SJCRH30 (cell line): ENCODE measurements around the gene SOCS1. TPM values are rescaled to one million over a fixed set of nuclear protein-coding genes. Genes with fewer than 3 reads are reported as not detected.

Source experiments
- DNase-seq, 2 experiments: peaks; one replicate each; pipeline ENCODE4 v3.0.0-alpha.2; 2015 to 2020
- H3K27ac ChIP-seq: fragments of 250-450 bp; sonication (Bioruptor Pico); 2 replicates; pipeline ENCODE4 v1.5.1; 2020; ENCODE audit warnings: mild to moderate bottlenecking, moderate library complexity
- H3K27me3 ChIP-seq: fragments of 250-450 bp; sonication (Bioruptor Pico); 2 replicates; pipeline ENCODE4 v1.5.1; 2020; ENCODE audit warnings: mild to moderate bottlenecking, moderate library complexity
- H3K36me3 ChIP-seq: fragments of 250-450 bp; sonication (Bioruptor Pico); 2 replicates; pipeline ENCODE4 v1.5.1; 2020; ENCODE audit warnings: mild to moderate bottlenecking, moderate library complexity
- H3K4me1 ChIP-seq: fragments of 250-450 bp; sonication (Bioruptor Pico); 2 replicates; pipeline ENCODE4 v1.5.1; 2020; ENCODE audit warnings: mild to moderate bottlenecking, moderate library complexity
- H3K4me3 ChIP-seq: fragments of 250-450 bp; sonication (Bioruptor Pico); 2 replicates; pipeline ENCODE4 v1.5.1; 2020; ENCODE audit warnings: mild to moderate bottlenecking, moderate library complexity
- H3K9me3 ChIP-seq: fragments of 250-450 bp; sonication (Bioruptor Pico); replicated peaks from 2 replicates; pipeline ENCODE4 v1.5.1; 2020; ENCODE audit warnings: mild to moderate bottlenecking, moderate library complexity
- total RNA-seq: library from RNA; depleted of rRNA; stranded (reverse); fragments of >200 nt; shearing (Covaris generic); gene quantifications from 2 replicates; pipeline ENCODE4 v1.2.3, GENCODE V29; 2014

Gene SOCS1
- total RNA-seq, 1 experiment from 2014 or later, result 1.8 TPM

GRCh38 chr16:11249233-11250061, 6.6 kb downstream of the SOCS1 start:
- Histone ChIP-seq H3K4me3 (no peak overlapping the region), H3K36me3 (no peaks in the 10 kb centered on the region), H3K27ac (no peak overlapping the region), H3K27me3 (no peaks in the 10 kb centered on the region), H3K4me1 (no peaks in the 10 kb centered on the region), H3K9me3 (no peaks in the 10 kb centered on the region)
- DNase-seq, result no peak

- DNase-seq, result no peak
- H3K9me3 ChIP-seq, result no peaks in the 10 kb centered on the region
- no peaks in the 10 kb centered on the region for H3K36me3 ChIP-seq
- no peak overlapping the region for H3K4me3 ChIP-seq
- no peaks in the 10 kb centered on the region for H3K27me3 ChIP-seq
- no peak overlapping the region for H3K27ac ChIP-seq
- H3K4me1 ChIP-seq, result no peaks in the 10 kb centered on the region
These were observed 7.9 kb downstream of the SOCS1 start for GRCh38 chr16:11248133-11248532.

GRCh38 chr16:11245988-11246387, 10.0 kb downstream of the SOCS1 start:
- no peaks in the 10 kb centered on the region for H3K9me3 ChIP-seq
- H3K36me3 ChIP-seq, result no peaks in the 10 kb centered on the region

GRCh38 chr16:11245222-11245737, 10.7 kb downstream of the SOCS1 start:
- no peaks in the 10 kb centered on the region for H3K9me3 ChIP-seq
- no peak overlapping the region for H3K27ac ChIP-seq
- H3K27me3 ChIP-seq, result no peaks in the 10 kb centered on the region
- DNase-seq, result no peak
- no peak overlapping the region for H3K4me3 ChIP-seq
- no peaks in the 10 kb centered on the region; the same call in 1 of the 2 replicates for H3K4me1 ChIP-seq
- no peaks in the 10 kb centered on the region for H3K36me3 ChIP-seq

More at GRCh38 chr16:11245988-11246387, 10.0 kb downstream of the SOCS1 start:
- no peak for DNase-seq
- no peak overlapping the region for H3K4me3 ChIP-seq
- no peak overlapping the region for H3K27ac ChIP-seq
- no peaks in the 10 kb centered on the region for H3K27me3 ChIP-seq
- no peaks in the 10 kb centered on the region; the same call in 1 of the 2 replicates for H3K4me1 ChIP-seq

- no peak for DNase-seq
- no peaks in the 10 kb centered on the region for H3K36me3 ChIP-seq
These were observed 13.3 kb downstream of the SOCS1 start for GRCh38 chr16:11242658-11243057.

DNA sequence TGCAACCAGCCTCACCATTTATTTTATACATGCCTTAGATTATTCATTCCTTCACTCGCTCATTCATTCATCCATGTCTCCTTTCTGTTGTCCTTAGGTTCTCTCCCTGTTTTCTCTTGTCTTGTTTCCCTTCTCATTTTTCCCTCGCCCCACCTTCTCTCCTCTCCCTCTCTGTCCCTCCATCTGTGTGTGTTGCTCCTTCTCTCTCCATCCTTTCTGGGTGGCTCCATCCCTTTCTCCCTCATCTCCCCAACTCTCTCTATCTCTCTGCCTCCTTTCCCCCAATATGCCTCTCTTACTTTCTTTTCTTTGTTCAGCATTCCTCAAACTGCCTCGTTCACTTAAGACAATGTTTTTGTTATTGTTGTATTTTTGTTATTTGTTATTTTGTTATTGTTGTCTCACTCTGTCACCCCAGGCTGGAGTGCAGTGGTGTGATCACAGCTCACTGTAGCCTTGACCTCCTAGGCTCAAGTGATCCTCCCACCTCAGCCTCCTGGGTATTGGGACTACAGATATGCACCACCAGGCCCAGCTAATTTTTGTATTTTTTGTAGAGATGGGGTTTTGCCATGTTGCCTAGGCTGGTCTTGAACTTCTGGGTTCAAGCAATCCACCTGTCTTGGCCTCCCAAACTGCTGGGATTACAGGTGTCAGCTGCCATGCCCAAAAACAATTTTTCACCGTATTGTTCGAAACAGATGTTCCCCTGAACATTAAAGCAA, 14.4 kb downstream of the SOCS1 start:
- Histone ChIP-seq H3K27ac (no peak overlapping the region), H3K4me1 (no peaks in the 10 kb centered on the region; the same call in 1 of the 2 replicates), H3K36me3 (no peaks in the 10 kb centered on the region), H3K9me3 (no peaks in the 10 kb centered on the region), H3K4me3 (no peak overlapping the region), H3K27me3 (no peaks in the 10 kb centered on the region)
- DNase-seq, result no peak

More at GRCh38 chr16:11242658-11243057, 13.3 kb downstream of the SOCS1 start:
- no peaks in the 10 kb centered on the region for H3K27me3 ChIP-seq
- H3K9me3 ChIP-seq, result no peaks in the 10 kb centered on the region
- H3K4me1 ChIP-seq, result no peaks in the 10 kb centered on the region; the same call in 1 of the 2 replicates
- no peak overlapping the region for H3K27ac ChIP-seq
- H3K4me3 ChIP-seq, result no peak overlapping the region

- H3K36me3 ChIP-seq, result no peaks in the 10 kb centered on the region
- H3K4me1 ChIP-seq, result no peaks in the 10 kb centered on the region; the same call in 1 of the 2 replicates
- no peaks in the 10 kb centered on the region for H3K27me3 ChIP-seq
- no peak overlapping the region for H3K27ac ChIP-seq
- H3K9me3 ChIP-seq, result no peaks in the 10 kb centered on the region
- H3K4me3 ChIP-seq, result no peak overlapping the region
- peak in 1 of 2 experiments; percentile 34 for DNase-seq
These were observed 15.1 kb downstream of the SOCS1 start for GRCh38 chr16:11240636-11241473.

DNA sequence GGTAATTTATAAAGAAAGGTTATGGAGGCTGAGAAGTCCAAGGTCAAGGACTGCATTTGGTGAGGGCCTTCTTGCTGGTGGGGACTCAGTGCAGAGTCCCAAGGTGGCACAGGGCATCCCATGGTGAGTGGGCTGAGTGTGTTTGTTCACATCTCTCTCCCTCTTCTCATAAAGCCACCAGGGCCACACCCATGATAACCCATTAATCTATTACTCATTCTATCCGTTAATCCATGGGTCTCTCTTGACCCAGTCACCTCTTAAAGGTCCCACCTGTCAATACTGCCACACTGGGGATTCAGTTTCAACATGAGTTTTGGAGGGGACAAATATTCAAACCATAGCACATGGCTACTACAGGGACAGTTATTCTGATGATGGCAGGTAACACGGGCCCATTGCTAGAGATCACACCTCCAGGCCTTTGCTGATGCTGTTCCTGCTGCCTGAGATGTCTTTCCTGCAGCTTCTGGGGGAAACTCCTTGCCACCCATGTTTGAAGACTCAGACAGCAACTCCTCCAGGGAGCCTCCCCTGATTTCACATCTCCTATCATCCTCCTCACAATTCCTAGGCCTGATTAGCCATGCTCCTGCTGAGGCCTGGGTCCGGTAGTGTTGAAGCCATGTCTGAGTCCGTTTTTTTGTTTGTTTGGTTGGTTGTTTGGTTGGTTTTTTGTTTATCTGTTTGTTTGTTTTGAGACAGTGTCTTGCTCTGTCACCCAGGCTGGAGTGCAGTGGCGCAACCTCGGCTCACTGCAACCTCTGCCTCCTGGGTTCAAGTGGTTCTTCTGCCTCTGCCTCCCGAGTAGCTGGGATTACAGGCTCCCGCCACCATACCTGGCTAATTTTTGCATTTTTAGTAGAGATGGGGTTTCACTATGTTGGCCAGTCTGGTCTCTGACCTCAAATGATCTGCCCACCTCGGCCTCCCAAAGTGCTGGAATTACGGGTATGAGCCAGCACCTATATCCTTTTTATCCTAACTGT, 16.1 kb downstream of the SOCS1 start:
- H3K27me3 ChIP-seq, result no peaks in the 10 kb centered on the region
- no peaks in the 10 kb centered on the region for H3K9me3 ChIP-seq
- no peak overlapping the region for H3K4me3 ChIP-seq
- no peaks in the 10 kb centered on the region; the same call in 1 of the 2 replicates for H3K4me1 ChIP-seq
- H3K36me3 ChIP-seq, result no peaks in the 10 kb centered on the region
- DNase-seq, result no peak
- no peak overlapping the region for H3K27ac ChIP-seq

DNA sequence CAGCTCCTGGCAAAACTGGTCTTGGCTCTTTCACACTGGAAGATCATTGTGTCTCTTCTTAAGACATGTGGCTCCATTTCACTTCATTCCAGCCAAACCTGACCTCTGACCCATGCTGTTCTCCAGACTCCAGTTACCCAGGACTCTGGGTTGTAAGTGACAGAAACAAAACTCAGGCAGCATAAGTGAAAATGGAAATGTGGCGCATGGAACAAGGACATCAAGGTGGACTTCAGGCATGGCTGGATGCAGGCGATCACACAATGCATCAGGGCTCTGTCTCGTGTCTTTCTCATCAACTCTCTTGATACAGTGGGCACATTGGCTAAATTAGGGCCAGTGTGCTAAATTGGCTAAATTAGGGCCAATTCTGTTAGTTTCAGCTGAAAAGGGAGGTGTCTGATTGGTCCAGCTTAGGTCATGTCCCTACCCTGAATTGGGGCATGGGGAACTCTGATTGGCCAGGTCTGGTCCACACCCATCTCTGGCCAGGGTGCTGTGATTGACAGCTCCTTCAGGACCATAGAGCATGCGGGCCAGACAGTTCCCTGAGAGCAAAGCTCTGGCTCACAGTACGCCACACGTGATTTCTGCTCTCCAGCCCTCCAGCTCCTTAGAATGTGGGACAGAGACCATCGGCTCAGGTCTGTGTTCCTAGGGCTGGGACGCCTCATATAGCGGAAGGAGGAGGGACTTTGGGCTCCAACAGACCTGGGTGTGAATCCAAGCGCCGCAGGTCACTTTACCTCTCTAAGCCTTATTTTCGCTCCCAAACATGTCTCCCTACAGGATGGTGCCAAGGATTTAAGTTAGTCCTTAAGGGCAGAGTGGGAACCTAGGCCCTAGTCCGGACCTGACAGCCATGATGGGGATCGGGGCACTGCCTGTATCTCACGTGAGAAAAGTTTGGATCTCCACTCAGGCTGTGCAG, 17.5 kb downstream of the SOCS1 start:
- Histone ChIP-seq H3K27ac (no peak overlapping the region), H3K4me3 (no peak overlapping the region), H3K36me3 (no peaks in the 10 kb centered on the region), H3K4me1 (no peaks in the 10 kb centered on the region; the same call in 1 of the 2 replicates), H3K9me3 (no peaks in the 10 kb centered on the region), H3K27me3 (no peaks in the 10 kb centered on the region)
- DNase-seq, result no peak

GRCh38 chr16:11236461-11237254, 19.3 kb downstream of the SOCS1 start:
- no peaks in the 10 kb centered on the region for H3K27me3 ChIP-seq
- no peak overlapping the region for H3K4me3 ChIP-seq
- no peaks in the 10 kb centered on the region for H3K36me3 ChIP-seq
- no peak overlapping the region for H3K27ac ChIP-seq
- H3K9me3 ChIP-seq, result no peaks in the 10 kb centered on the region
- H3K4me1 ChIP-seq, result no peaks in the 10 kb centered on the region; the same call in 1 of the 2 replicates
- DNase-seq, result no peak

- DNase-seq, result no peak
These were observed 20.4 kb downstream of the SOCS1 start for GRCh38 chr16:11235703-11235991.

More at GRCh38 chr16:11235703-11235991, 20.4 kb downstream of the SOCS1 start:
- Histone ChIP-seq H3K9me3 (no peaks in the 10 kb centered on the region), H3K27ac (no peak overlapping the region), H3K36me3 (no peaks in the 10 kb centered on the region), H3K4me3 (no peak overlapping the region), H3K4me1 (no peaks in the 10 kb centered on the region), H3K27me3 (no peaks in the 10 kb centered on the region)
